ENCODE data around the gene NINJ1.

Gene NINJ1

GRCh38 chr9:93099551-93100275 is 34.3 kb downstream of the NINJ1 start:
- DNase-seq, result peak; percentile 48

DNA sequence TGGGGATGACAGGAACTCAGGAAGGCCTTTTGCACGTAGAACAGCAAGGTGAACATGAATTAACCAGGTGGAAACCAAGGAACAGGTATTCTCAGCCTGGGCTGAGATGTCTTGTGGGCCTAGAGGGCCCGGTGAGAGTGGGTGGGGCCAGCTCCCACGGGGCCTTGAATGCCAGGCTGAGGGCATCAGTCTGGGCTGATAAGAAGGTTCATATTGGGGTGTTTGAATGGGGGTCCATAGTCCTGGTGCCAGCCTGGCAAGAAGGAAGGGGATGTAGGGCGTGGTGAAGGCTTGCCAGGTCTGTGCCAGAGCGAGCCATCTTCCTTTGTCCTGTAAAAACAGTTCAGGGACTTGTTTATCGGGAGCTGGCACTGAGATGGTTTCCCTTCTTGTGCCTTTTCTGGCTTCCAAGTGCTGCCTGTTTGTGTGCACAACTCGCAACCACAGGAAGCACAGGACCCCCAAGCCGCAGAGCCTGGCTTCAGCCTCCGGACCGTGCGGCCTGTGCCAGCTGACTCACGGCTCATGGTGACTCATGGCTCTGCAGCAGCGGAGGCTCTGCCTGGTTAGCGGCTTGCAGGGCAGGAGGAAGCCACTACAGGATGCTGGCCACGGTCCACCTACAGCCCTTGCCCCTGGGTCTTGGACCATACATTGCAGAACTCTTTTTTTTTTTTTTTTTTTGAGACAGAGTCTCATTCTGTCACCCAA is 35.7 kb downstream of the NINJ1 start:
- DNase-seq, result peak; percentile 82

GRCh38 chr9:93097511-93098201 is 36.4 kb downstream of the NINJ1 start:
- DNase-seq, result peak; percentile 59

- peak; percentile 56 for DNase-seq
Measured at GRCh38 chr9:93096811-93097382, 37.2 kb downstream of the NINJ1 start.

- DNase-seq, result peak; percentile 77
Measured at GRCh38 chr9:93096131-93096802, 37.8 kb downstream of the NINJ1 start, which contains the start of gene CARD19. CARD19 (plus strand) TSS chr9:93096217; CDS start chr9:93096346, 129 bp downstream.

DNA sequence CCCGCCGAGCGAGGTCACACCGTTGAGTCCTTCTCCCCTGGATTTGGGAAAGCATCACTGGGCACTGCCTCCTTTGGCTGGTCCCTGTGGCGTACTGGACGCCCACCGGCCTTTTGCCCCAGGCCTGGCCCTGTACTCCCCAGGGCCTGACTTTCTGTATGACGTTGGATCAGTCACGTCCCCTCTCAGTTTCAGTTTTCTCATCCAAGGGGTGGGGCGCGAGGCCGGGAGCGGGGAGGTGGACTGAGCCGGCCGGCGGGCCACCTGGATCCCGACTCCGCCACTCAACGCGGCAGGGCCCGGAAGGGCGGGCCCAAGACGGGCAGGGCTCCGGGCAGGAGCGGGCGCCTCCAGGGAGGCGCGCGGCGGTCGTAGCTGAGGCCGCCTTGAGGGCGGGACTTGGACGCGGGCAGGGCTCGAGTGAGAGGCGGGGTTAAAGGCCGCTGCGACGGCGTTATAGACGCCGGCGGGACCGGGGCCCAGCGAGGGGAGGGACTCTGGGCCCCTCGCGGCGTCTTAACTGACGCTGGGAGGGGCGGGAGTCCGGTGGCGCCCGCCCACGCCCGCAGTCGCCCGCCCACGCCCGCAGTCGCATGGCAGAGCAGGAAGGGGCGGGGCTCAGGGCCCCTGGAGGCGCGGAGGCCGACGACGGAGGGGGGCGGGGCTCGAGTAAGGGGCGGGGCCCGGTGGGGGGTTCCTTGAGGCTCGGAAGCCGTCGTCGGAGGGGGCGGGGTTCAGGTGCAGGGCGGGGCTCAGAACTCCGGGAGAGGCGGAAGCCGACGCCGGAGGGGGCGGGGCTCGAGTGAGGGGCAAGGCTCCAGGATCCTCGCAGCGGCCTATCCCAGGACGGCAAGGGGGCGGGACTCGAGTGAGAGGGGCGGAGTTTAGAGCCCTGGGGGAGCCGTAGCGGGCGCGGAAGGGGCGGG is 38.6 kb downstream of the NINJ1 start:
- DNase-seq, result peak; percentile 100

DNA sequence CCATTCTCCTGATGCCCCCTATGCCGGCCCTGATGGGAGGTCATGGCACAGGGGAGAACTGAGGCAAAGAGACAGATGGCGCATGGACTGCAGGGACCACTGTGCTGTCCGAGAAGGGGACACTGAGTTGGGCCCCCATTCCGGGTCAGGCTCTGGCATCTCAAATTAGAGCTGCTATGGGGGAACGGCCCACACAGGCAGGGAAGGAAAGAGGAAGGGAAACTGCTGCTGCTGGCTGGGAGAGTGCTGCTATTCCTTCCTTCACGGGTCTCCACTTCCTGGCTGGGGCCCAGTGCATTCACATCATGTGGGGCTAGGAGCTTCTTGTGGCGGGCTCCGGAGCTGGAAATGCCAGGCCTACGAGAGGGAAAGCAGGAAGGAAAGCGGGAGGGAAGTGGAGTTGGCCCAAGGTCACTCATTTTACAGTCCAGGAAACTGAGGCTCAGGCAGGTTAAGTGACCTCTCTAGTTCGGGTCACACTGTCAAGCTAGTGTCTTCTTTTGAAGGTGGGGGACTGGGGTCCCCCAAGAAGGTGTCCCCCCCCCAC is 39.3 kb downstream of the NINJ1 start:
- peak; percentile 64 for DNase-seq

- DNase-seq, result peak; percentile 59
Measured at GRCh38 chr9:93093877-93094657, 40.0 kb downstream of the NINJ1 start.

DNA sequence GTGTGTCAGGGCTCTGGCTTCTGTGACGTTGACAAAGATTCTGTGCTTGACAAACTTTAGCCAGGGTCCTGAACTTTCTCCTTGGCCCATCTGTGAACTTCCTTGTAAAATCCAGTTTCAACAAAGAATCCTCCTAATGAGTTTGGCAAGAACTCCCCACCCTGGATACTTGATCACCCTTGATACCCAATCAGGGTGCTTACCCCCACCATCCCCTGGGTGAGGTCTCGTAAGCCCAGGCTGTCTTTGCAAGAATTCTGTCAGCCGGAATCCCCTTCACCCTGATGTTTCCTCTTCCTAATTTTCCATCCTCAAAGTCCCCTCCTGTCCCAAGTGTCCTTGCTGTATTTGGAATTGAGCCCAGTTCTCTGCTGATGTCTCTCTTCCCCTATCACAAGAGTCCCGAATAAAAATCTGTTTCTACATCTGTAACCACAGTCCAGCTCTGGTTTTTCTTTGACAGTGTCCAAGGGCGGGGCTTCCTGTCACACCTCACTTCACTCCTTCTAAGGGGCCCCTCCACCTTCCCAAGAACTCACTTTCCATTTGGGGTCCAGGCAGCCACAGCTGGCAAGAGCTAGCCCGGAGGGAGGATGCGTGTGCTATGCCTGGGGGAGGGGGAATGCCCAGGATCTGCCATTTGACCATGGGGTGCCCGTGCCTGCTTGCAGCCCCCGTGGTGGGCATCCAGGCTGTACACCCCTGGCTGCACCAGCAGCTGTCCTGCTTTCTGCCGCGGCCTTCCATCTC is 40.7 kb downstream of the NINJ1 start:
- peak; percentile 47 for DNase-seq

DNA sequence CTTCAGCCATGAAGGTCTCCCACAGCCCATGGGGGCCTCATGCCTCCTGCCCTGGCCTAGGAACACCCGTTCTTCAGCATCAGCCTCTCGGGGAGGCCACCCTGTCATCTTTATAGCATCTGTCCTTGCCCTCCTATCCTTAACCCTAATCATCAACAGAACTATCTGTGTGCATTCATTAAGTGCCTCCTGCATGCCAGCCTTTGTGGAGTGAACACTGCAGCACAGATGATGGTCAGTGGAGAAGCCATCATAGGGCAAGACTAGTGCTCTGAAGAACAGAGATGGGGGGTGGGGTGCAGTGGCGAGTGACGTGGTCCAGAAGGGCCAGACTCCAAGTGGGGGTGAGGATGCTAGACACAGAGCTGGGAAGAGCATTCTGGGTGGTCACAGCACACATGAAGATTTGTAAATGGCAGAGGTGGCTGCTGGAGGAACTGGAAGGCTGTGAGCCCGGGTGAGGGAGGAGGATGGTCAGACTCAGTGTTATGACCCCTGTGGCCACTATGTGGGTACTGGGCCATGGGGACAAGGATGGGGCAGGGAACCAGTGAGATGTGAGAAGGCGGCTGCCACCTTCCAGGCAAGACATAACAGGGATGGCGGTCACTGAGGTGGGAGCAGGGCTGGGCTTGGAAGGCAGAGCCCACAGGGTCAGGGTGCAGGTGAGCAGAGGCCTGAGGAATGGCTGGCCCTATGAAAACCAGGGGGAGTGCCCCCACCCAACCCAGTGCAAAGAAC is 41.6 kb downstream of the NINJ1 start:
- peak; percentile 51 for DNase-seq

- DNase-seq, result peak; percentile 74
Measured at GRCh38 chr9:93091453-93092081, 42.5 kb downstream of the NINJ1 start.

GRCh38 chr9:93091056-93091452 is 43.0 kb downstream of the NINJ1 start:
- DNase-seq, result peak; percentile 47

- peak; percentile 50 for DNase-seq
Measured at GRCh38 chr9:93090091-93090655, 43.9 kb downstream of the NINJ1 start.

DNA sequence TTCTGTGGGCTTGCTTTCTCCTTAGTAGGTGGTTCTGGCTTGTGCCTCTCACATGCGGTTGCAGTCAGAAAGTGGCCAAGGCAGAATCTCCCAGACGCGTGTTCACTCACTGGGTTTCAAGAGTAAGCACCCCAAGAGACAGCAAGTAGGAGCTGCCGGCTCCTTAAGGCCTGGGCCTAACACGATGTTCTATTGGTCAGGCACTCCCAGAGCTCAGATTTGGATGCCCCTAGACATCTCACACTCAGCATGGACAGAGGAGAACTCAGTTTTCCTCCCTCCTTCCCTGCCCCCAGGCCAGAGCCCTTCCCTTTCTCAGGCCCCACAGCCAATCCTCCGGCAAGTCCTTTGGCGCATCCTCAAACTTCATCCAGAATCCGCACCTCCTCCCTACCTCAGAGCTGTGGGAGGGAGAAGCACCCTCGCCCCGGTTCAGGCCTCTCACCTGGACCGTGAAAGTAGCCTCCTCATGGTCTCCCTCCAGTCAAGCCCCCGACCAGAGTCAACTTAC is 44.5 kb downstream of the NINJ1 start:
- peak; percentile 52 for DNase-seq

DNA sequence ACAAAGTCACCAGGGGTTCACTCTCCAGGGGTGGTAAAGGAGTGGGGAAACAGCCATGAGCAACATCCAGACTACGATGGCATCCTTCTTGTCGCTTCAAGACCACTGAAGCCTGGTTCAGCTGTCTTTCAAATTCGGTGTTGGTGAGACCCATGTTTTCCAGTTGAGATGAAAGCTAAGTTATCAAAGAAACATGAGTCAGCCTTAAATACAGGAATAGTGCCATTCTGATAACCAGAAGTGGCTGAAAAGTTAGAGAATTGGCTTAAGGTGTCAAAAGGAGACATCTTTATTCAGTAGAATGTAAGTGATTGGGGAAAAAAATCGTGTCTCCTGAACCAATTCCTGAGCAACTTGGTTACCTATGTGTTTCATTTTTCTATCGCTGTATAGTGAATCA is 45.0 kb downstream of the NINJ1 start:
- no peak for DNase-seq

DNA sequence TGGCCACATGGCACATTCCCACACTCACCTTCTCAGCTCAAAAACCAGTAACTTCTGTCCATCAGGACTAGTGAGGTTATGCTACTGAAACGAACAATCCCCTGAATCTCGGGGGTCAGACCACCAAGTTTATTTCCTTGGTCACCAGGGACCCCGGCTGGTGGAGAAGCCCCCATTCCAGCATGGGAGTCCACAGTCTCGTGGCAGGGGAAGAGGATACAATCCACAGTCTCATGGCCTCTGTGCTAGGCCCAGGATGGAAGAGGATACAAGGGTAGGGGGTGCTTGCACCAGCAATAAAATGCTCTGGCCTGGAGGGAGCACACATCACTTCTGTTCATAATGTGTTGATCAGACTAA is 45.4 kb downstream of the NINJ1 start:
- peak; percentile 46 for DNase-seq

- peak; percentile 46 for DNase-seq
Measured at GRCh38 chr9:93087971-93088655, 45.9 kb downstream of the NINJ1 start.
